PC-3 (cell line): Measurements from ENCODE around the gene SLC23A2. TPM values are rescaled to one million over a fixed set of nuclear protein-coding genes. Genes with fewer than 3 reads are reported as not detected.

Experiments
- ATAC-seq: fragments of 200-7000 bp; cut with Tn5 transposase; 2 replicates; pipeline ENCODE4 v1.9.1; 2020; ENCODE audit warnings: mild to moderate bottlenecking, moderate library complexity
- BruUV-seq: library from RNA; stranded (reverse); fragments of 400-500 nt; replicated peaks from 2 replicates; lab custom pipeline; 2021; lab: Mats Ljungman, UMichigan
- CTCF ChIA-PET: fragments of 300-600 bp; sonication (Branson Sonifier 250); formaldehyde crosslinking; loops from one replicate; lab custom pipeline; 2022; ENCODE audit warnings: antibody characterized with exemption; lab: Charles Lee
- POLR2A ChIA-PET: fragments of 300-600 bp; sonication (Branson Sonifier 250); formaldehyde crosslinking; loops from one replicate; lab custom pipeline; 2022; ENCODE audit warnings: antibody characterized with exemption; ENCODE audit not compliant: unreplicated experiment; lab: Charles Lee
- DNase-seq: peaks from one replicate; pipeline ENCODE4 v3.0.0-alpha.2; 2015
- H2AFZ ChIP-seq: fragments of 300-600 bp; sonication (generic); 2 replicates; pipeline ENCODE4 v1.6.0; 2016; ENCODE audit warnings: antibody characterized with exemption, low read length
- H3F3A ChIP-seq: fragments of 300-600 bp; sonication (generic); one replicate; pipeline ENCODE4 v1.6.0; 2017; ENCODE audit warnings: antibody characterized with exemption, low read length, control low read depth, mild to moderate bottlenecking; ENCODE audit not compliant: unreplicated experiment
- H3K27ac ChIP-seq: fragments of 300-600 bp; sonication (generic); 2 replicates; pipeline ENCODE4 v1.5.1; 2016; ENCODE audit warnings: mild to moderate bottlenecking, low read length
- H3K27me3 ChIP-seq: fragments of 300-600 bp; sonication (generic); 2 replicates; pipeline ENCODE4 v1.6.1; 2016; ENCODE audit warnings: low read length, mixed read lengths
- H3K36me3 ChIP-seq: fragments of 300-600 bp; sonication (generic); 2 replicates; pipeline ENCODE4 v1.6.1; 2016; ENCODE audit warnings: low read depth, mixed run types, low read length, mixed read lengths
- H3K4me1 ChIP-seq: fragments of 300-600 bp; sonication (generic); 2 replicates; pipeline ENCODE4 v1.5.1; 2016; ENCODE audit warnings: low read length; ENCODE audit not compliant: insufficient read depth
- H3K4me2 ChIP-seq: fragments of 300-600 bp; sonication (generic); 2 replicates; pipeline ENCODE4 v1.6.0; 2016; ENCODE audit warnings: low read length
- H3K4me3 ChIP-seq: fragments of 300-600 bp; sonication (generic); 2 replicates; pipeline ENCODE4 v1.5.1; 2016; ENCODE audit warnings: mild to moderate bottlenecking, low read length, mixed read lengths
- H3K79me2 ChIP-seq: fragments of 300-600 bp; sonication (generic); 2 replicates; pipeline ENCODE4 v1.6.1; 2017; ENCODE audit warnings: low read length, mixed read lengths
- H3K9ac ChIP-seq: fragments of 300-600 bp; sonication (generic); 2 replicates; pipeline ENCODE4 v1.6.0; 2016; ENCODE audit warnings: mild to moderate bottlenecking, low read length
- H3K9me2 ChIP-seq: fragments of 300-600 bp; sonication (generic); replicated peaks from 2 replicates; pipeline ENCODE4 v1.6.1; 2016; ENCODE audit warnings: mixed run types, low read length, mixed read lengths
- H3K9me3 ChIP-seq: fragments of 300-600 bp; sonication (generic); 2 replicates; pipeline ENCODE4 v1.6.1; 2016; ENCODE audit warnings: low read length, mixed read lengths
- H4K20me1 ChIP-seq: fragments of 300-600 bp; sonication (generic); 2 replicates; pipeline ENCODE4 v1.6.1; 2016; ENCODE audit warnings: low read length, mixed read lengths
- EZH2 ChIP-seq: fragments of 300-600 bp; sonication (generic); IDR thresholded peaks from one replicate; pipeline ENCODE4 v1.6.1; 2017; ENCODE audit warnings: antibody characterized with exemption, mild to moderate bottlenecking, low read length; ENCODE audit not compliant: unreplicated experiment
- EZH2phosphoT487 ChIP-seq: fragments of 300-600 bp; sonication (generic); IDR thresholded peaks from 2 replicates; pipeline ENCODE4 v1.6.1; 2018; ENCODE audit warnings: mild to moderate bottlenecking, antibody characterized with exemption, low read length, borderline replicate concordance
- intact Hi-C: fragments of 100-400 bp; cut with micrococcal nuclease; formaldehyde crosslinking; loops from 2 replicates; pipeline ENCODE4 v1.9.0; 2023
- total RNA-seq: library from RNA; depleted of rRNA; stranded (reverse); fragments of >200 nt; gene quantifications from 2 replicates; pipeline ENCODE4 v1.2.3, GENCODE V29; 2014
- TF ChIP-seq, protein P1 (sequence below): fragments of 300-600 bp; sonication (generic); conservative IDR thresholded peaks from 2 replicates; pipeline ENCODE4 v1.5.1; 2017; ENCODE audit warnings: antibody characterized with exemption, low read depth, mild to moderate bottlenecking, low read length

The SLC23A2 gene
- total RNA-seq, 1 experiment from 2014 or later: 18.3 TPM

DNA sequence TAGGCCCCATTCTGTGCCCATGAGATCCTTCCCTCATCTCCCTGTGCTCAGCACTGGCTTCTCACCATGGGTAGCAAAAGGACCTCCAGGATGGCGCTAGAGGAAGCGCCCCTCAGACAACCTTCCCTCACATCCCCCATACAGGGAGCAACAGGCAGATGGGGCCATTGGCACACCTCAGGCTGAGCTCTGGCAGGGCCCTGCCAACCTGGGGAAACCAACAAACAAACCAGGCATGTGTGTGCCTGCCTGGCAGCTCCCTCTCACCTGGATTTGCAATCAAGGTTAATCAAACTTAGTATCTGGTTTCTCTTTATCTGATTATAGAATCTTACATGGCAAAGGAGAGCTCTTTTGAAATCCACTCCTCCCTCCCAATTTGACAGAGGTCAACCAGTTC is 134.9 kb downstream of the SLC23A2 start:
- H3F3A ChIP-seq: no peaks in the 10 kb centered on the region
- ATAC-seq: no peak
- TF ChIP-seq, protein P1, sequence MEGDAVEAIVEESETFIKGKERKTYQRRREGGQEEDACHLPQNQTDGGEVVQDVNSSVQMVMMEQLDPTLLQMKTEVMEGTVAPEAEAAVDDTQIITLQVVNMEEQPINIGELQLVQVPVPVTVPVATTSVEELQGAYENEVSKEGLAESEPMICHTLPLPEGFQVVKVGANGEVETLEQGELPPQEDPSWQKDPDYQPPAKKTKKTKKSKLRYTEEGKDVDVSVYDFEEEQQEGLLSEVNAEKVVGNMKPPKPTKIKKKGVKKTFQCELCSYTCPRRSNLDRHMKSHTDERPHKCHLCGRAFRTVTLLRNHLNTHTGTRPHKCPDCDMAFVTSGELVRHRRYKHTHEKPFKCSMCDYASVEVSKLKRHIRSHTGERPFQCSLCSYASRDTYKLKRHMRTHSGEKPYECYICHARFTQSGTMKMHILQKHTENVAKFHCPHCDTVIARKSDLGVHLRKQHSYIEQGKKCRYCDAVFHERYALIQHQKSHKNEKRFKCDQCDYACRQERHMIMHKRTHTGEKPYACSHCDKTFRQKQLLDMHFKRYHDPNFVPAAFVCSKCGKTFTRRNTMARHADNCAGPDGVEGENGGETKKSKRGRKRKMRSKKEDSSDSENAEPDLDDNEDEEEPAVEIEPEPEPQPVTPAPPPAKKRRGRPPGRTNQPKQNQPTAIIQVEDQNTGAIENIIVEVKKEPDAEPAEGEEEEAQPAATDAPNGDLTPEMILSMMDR: no peak
- no peak for TF ChIP-seq EZH2phosphoT487
- no peak for TF ChIP-seq EZH2
- intact Hi-C loops: loop anchor here (5.0 kb wide), 1 partner anchor 71 kb away; no protein-coding TSS in a partner anchor
- H3K27me3 ChIP-seq: no peaks in the 10 kb centered on the region
- no TSS peak for BruUV-seq
- H3K4me3 ChIP-seq: no peak overlapping the region
- H3K9ac ChIP-seq: no peak overlapping the region
- H3K79me2 ChIP-seq: no peaks in the 10 kb centered on the region
- no peaks in the 10 kb centered on the region for H4K20me1 ChIP-seq
- H3K4me2 ChIP-seq: no peak overlapping the region
- H3K4me1 ChIP-seq: peaks cover 32% of the 10 kb centered on the region
- peaks cover 6% of the 10 kb centered on the region; the same call in 1 of the 2 replicates for H3K36me3 ChIP-seq
- no peak overlapping the region for H3K27ac ChIP-seq
- no peak overlapping the region for H2AFZ ChIP-seq
- DNase-seq: no peak
- H3K9me3 ChIP-seq: no peaks in the 10 kb centered on the region
- ChIA-PET POLR2A (no interaction called here), CTCF (no interaction called here)
- no peaks in the 10 kb centered on the region for H3K9me2 ChIP-seq

DNA sequence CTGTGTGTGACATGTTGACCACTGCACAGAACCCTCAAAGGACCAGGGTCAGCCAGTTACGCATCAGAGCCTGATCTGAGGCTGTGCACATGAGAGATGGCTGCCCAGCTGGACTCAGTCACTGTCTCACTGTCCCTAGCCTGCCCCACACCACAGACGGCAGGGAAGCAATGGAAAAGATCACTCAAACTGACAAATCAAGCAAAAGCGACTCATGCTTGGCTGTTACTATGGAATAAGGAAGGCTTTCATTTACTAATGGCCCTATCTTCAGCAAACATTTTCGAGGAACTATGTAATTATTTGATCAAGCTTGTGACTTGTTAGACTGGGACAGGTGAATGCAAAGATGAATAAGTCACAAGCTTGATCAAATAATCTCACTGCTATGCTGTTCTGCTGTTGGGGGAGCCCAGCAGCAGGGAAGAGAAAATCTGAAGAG is 137.0 kb downstream of the SLC23A2 start:
- H3K36me3 ChIP-seq: peaks cover 14% of the 10 kb centered on the region; the same call in 1 of the 2 replicates
- BruUV-seq: no TSS peak
- H3K9ac ChIP-seq: peak overlapping the region; percentile 23; the same call in 1 of the 2 replicates
- DNase-seq (peak; percentile 61), ATAC-seq (peak; percentile 91)
- peak overlapping the region; percentile 57 for H3K27ac ChIP-seq
- no peaks in the 10 kb centered on the region for H3K9me2 ChIP-seq
- intact Hi-C loops: no loop called here
- no peaks in the 10 kb centered on the region for H4K20me1 ChIP-seq
- H3K9me3 ChIP-seq: no peaks in the 10 kb centered on the region
- POLR2A ChIA-PET: interaction anchor here (0.5 to 0.7 kb wide), 2 partner anchors 70 to 1096 kb away, joined by 3 read pairs; no protein-coding TSS in a partner anchor
- H3K4me2 ChIP-seq: no peak overlapping the region
- no peaks in the 10 kb centered on the region for H3K27me3 ChIP-seq
- H3K4me1 ChIP-seq: peaks cover 22% of the 10 kb centered on the region
- H3F3A ChIP-seq: no peaks in the 10 kb centered on the region
- CTCF ChIA-PET: no interaction called here
- TF ChIP-seq, protein P1: no peak
- no peak for TF ChIP-seq EZH2phosphoT487
- no peak for TF ChIP-seq EZH2
- H3K79me2 ChIP-seq: no peaks in the 10 kb centered on the region
- H2AFZ ChIP-seq: no peak overlapping the region
- no peak overlapping the region for H3K4me3 ChIP-seq

DNA sequence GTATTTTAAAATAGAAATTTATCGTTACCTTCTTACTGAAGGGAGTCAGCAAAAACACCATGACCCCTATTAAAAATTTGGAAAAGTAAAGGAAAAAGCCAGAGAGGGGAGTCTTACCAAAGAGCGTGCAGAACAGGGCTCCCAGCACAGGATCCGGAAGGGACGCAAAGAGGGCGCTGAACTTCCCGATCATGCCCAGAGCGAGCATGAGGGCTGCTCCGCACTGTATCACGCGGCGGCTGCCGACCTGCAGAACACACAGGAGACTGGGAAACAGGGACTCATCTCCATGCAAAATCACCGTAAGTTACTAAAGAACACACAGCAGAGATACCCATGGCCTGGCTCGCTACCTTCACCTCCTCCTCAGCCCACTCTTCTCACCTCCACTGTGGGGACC is 138.6 kb downstream of the SLC23A2 start:
- Histone ChIP-seq H3K4me3 (no peak overlapping the region), H3F3A (no peaks in the 10 kb centered on the region), H3K9me3 (no peaks in the 10 kb centered on the region), H3K4me1 (peaks cover 16% of the 10 kb centered on the region; the same call in 1 of the 2 replicates), H3K79me2 (no peaks in the 10 kb centered on the region), H4K20me1 (no peaks in the 10 kb centered on the region), H3K4me2 (no peak overlapping the region), H3K9me2 (no peaks in the 10 kb centered on the region), H2AFZ (no peak overlapping the region), H3K9ac (no peak overlapping the region), H3K27me3 (no peaks in the 10 kb centered on the region), H3K36me3 (peaks cover 14% of the 10 kb centered on the region; the same call in 1 of the 2 replicates), H3K27ac (no peak overlapping the region)
- DNase-seq: no peak
- intact Hi-C loops: no loop called here
- no peak for ATAC-seq
- no peak for TF ChIP-seq EZH2
- TF ChIP-seq, protein P1: no peak
- no peak for TF ChIP-seq EZH2phosphoT487
- no TSS peak for BruUV-seq
- CTCF ChIA-PET: no interaction called here
- POLR2A ChIA-PET: no interaction called here
